M059J (cell line): ENCODE results near the gene EEF1A2. TPM values are rescaled to one million over a fixed set of nuclear protein-coding genes. Genes with fewer than 3 reads are reported as not detected.
"Not testable (repeated sequence)": the region's sequence is repeated elsewhere in the genome, so short reads cannot be mapped to it uniquely, and the experiment has no call there.

Source experiments
- DNase-seq: peaks from one replicate; pipeline ENCODE4 v3.0.0-alpha.2; 2012; ENCODE audit warnings: low read depth
- total RNA-seq: library from RNA; depleted of rRNA; stranded (reverse); fragments of >200 nt; shearing (Covaris generic); gene quantifications from 2 replicates; pipeline ENCODE4 v1.2.3, GENCODE V29; 2014

Gene EEF1A2
- total RNA-seq, 1 experiment from 2014 or later: 260 TPM

GRCh38 chr20:63520504-63520933 lies 21.6 kb upstream of the EEF1A2 start, which contains the start of gene PPDPF:
Gene PPDPF (plus strand): TSS chr20:63520765. CDS start chr20:63521309, 544 bp downstream.
- peak; percentile 74 for DNase-seq

GRCh38 chr20:63519668-63520503 lies 21.0 kb upstream of the EEF1A2 start:
- peak; percentile 63 for DNase-seq

- DNase-seq: no peak
Observed at GRCh38 chr20:63518946-63519667, 20.2 kb upstream of the EEF1A2 start.

- no peak for DNase-seq
Observed at GRCh38 chr20:63518351-63518861, 19.5 kb upstream of the EEF1A2 start.

GRCh38 chr20:63517376-63518309 lies 18.8 kb upstream of the EEF1A2 start:
- DNase-seq: no peak

GRCh38 chr20:63514520-63514919 lies 15.6 kb upstream of the EEF1A2 start:
- not testable (repeated sequence) for DNase-seq

GRCh38 chr20:63513207-63513606 lies 14.3 kb upstream of the EEF1A2 start:
- no peak for DNase-seq

GRCh38 chr20:63509088-63509564 lies 10.2 kb upstream of the EEF1A2 start:
- no peak for DNase-seq

- no peak for DNase-seq
Observed at GRCh38 chr20:63508072-63508768, 9.3 kb upstream of the EEF1A2 start.

GRCh38 chr20:63507083-63507743 lies 8.3 kb upstream of the EEF1A2 start:
- DNase-seq: no peak

GRCh38 chr20:63505723-63506122 lies 6.8 kb upstream of the EEF1A2 start:
- DNase-seq: no peak

GRCh38 chr20:63505281-63505680 lies 6.4 kb upstream of the EEF1A2 start:
- DNase-seq: no peak

- no peak for DNase-seq
Observed at GRCh38 chr20:63504642-63505041, 5.8 kb upstream of the EEF1A2 start.

GRCh38 chr20:63503524-63503923 lies 4.6 kb upstream of the EEF1A2 start:
- no peak for DNase-seq

- no peak for DNase-seq
Observed at GRCh38 chr20:63502671-63503172, 3.8 kb upstream of the EEF1A2 start.

GRCh38 chr20:63501818-63502670 lies 3.2 kb upstream of the EEF1A2 start:
- DNase-seq: peak; percentile 53

- no peak for DNase-seq
Observed at GRCh38 chr20:63500902-63501817, 2.3 kb upstream of the EEF1A2 start.
